K562 (cell line): ENCODE measurements around the gene ERF. TPM values are rescaled to one million over a fixed set of nuclear protein-coding genes. Genes with fewer than 3 reads are reported as not detected.

ENCODE experiments used
- ATAC-seq: fragments of 200-7000 bp; cut with Tn5 transposase; 3 replicates; pipeline ENCODE4 v1.9.1; 2020; ENCODE audit warnings: moderate library complexity
- BruUV-seq: library from RNA; stranded (reverse); fragments of 400-500 nt; replicated peaks from 2 replicates; lab custom pipeline; 2021; lab: Mats Ljungman, UMichigan
- CTCF ChIA-PET: fragments of 300-600 bp; formaldehyde crosslinking; extraction: SDS; loops from one replicate; lab custom pipeline; 2021; ENCODE audit warnings: low intra/inter-chr PET ratio; lab: Yijun Ruan, JAX
- POLR2A ChIA-PET: fragments of 300-600, 350-650 bp; sonication (Branson Sonifier 250); formaldehyde crosslinking; extraction: SDS; loops from one replicate; lab custom pipeline; 2021; ENCODE audit warnings: antibody characterized with exemption, inconsistent platforms; lab: Yijun Ruan, JAX
- DNase-seq, 4 experiments: peaks; one replicate each; pipeline versions ENCODE4 v3.0.0 to v3.0.0-alpha.2; 2011 to 2018; ENCODE audit warnings: low spot score in 3 of 4, mixed read lengths in 3 of 4; ENCODE audit errors: extremely low read depth in 1 of 4
- FAIRE-seq: peaks from 2 replicates; lab custom pipeline; 2011; peaks lifted over from hg19 to GRCh38; lab: Jason Lieb, UNC
- H2AFZ ChIP-seq: 2 replicates; pipeline ENCODE4 v1.6.0; 2011; ENCODE audit warnings: low read depth, low read length, control low read depth, inconsistent platforms
- H3K27ac ChIP-seq: fragments of 200-600 bp; 3 replicates; pipeline ENCODE4 v1.8.0; 2011; ENCODE audit warnings: low read depth, mild to moderate bottlenecking, control low read depth, inconsistent platforms, low read length, moderate library complexity, mixed read lengths; ENCODE audit errors: extremely low read depth
- H3K27me3 ChIP-seq, 2 experiments: fragments of 300-600 bp in 1 of 2; 2 replicates in 1 of 2; 3 replicates in 1 of 2; pipeline versions ENCODE4 v1.6.0 to v1.8.0; 2011; ENCODE audit warnings: inconsistent platforms in 2 of 2, low read length in 2 of 2, mild to moderate bottlenecking in 1 of 2, mixed read lengths in 1 of 2, moderate library complexity in 1 of 2; ENCODE audit not compliant: control insufficient read depth in 2 of 2, insufficient read depth in 2 of 2
- H3K36me3 ChIP-seq: fragments of 300-600 bp; 3 replicates; pipeline ENCODE4 v1.8.0; 2011; ENCODE audit warnings: mild to moderate bottlenecking, low read length, inconsistent platforms; ENCODE audit not compliant: control insufficient read depth, insufficient read depth
- H3K4me1 ChIP-seq, 2 experiments: fragments of 200-600 bp in 1 of 2; replicated peaks in 1 of 2; 2 replicates in 1 of 2; 3 replicates in 1 of 2; pipeline versions ENCODE4 v1.5.1 to v1.8.0; 2011; ENCODE audit warnings: inconsistent platforms in 2 of 2, low read length in 2 of 2, mild to moderate bottlenecking in 1 of 2, mixed read lengths in 1 of 2, moderate library complexity in 1 of 2; ENCODE audit not compliant: control insufficient read depth in 2 of 2, insufficient read depth in 2 of 2
- H3K4me2 ChIP-seq: 2 replicates; pipeline ENCODE4 v1.6.1; 2011; ENCODE audit warnings: low read length, control low read depth, inconsistent platforms, mixed read lengths; ENCODE audit not compliant: insufficient read depth
- H3K4me3 ChIP-seq: fragments of 200-600 bp; sonication (generic), shearing (Covaris generic); 2 replicates; pipeline ENCODE4 v1.5.1; 2016; ENCODE audit warnings: control low read depth, inconsistent platforms
- H3K79me2 ChIP-seq: fragments of 200-600 bp; 3 replicates; pipeline ENCODE4 v1.8.0; 2011; ENCODE audit warnings: low read length, inconsistent platforms; ENCODE audit not compliant: control insufficient read depth, insufficient read depth
- H3K9ac ChIP-seq, 2 experiments: 2 replicates each; pipeline versions ENCODE4 v1.6.0 to v1.6.1; 2011; ENCODE audit warnings: low read depth in 2 of 2, low read length in 2 of 2, control low read depth in 1 of 2, inconsistent platforms in 1 of 2, mild to moderate bottlenecking in 1 of 2, mixed read lengths in 1 of 2; ENCODE audit not compliant: insufficient read depth in 1 of 2
- H3K9me1 ChIP-seq: one replicate; pipeline ENCODE4 v1.6.0; 2011; ENCODE audit warnings: inconsistent platforms, mild to moderate bottlenecking, low read length, moderate library complexity; ENCODE audit not compliant: control insufficient read depth, insufficient read depth
- H3K9me3 ChIP-seq: replicated peaks from 2 replicates; pipeline ENCODE4 v1.5.1; 2011; ENCODE audit warnings: low read depth, low read length, inconsistent platforms; ENCODE audit not compliant: control insufficient read depth, insufficient read depth
- H4K20me1 ChIP-seq: replicated peaks from 2 replicates; pipeline ENCODE4 v1.6.1; 2011; ENCODE audit warnings: low read length, inconsistent platforms, mixed read lengths; ENCODE audit not compliant: control insufficient read depth, insufficient read depth
- GTF2E2 ChIP-seq: fragments of 200-800 bp; sonication (Bioruptor generic); IDR thresholded peaks from 2 replicates; pipeline ENCODE4 v1.6.1; 2016; ENCODE audit warnings: missing genetic modification characterization, missing compliant biosample characterization
- HNRNPLL ChIP-seq: fragments of 200-400 bp; formaldehyde crosslinking; IDR thresholded peaks from 2 replicates; pipeline ENCODE4 v1.6.1; 2017; ENCODE audit warnings: low read length, low read depth, mild to moderate bottlenecking; ENCODE audit not compliant: poor library complexity, severe bottlenecking
- MCM7 ChIP-seq, 2 experiments: fragments of 450-650 bp; IDR thresholded peaks; 2 replicates each; pipeline ENCODE4 v1.6.1; 2016 to 2018
- RAD51 ChIP-seq: fragments of 450-650 bp; IDR thresholded peaks from 2 replicates; pipeline ENCODE4 v1.7.1; 2016; ENCODE audit warnings: low read depth, mild to moderate bottlenecking, borderline replicate concordance
- RUNX1 ChIP-seq: sonication (generic); IDR thresholded peaks from 2 replicates; pipeline ENCODE4 v1.6.1; 2016; ENCODE audit warnings: antibody characterized with exemption, low read depth
- SRF ChIP-seq, 2 experiments: fragments of 250-450, 450-650 bp in 1 of 2; sonication (Bioruptor Pico) in 1 of 2; sonication (generic) in 1 of 2; formaldehyde crosslinking; IDR thresholded peaks; 2 replicates each; pipeline versions ENCODE4 v1.5.0 to v1.5.1; 2020 to 2022; ENCODE audit warnings: mild to moderate bottlenecking in 1 of 2, missing genetic modification reagents in 1 of 2
- TBP ChIP-seq: optimal IDR thresholded peaks from 2 replicates; pipeline ENCODE3; 2011; ENCODE audit warnings: low read depth, low read length, improper control_type of control experiment
- WGBS: fragments of 100-300 bp; shearing (Covaris generic); methylation state at CpG from one replicate; pipeline ENCODE4 v1.1.6; 2016; ENCODE audit warnings: low coverage, mixed read lengths; ENCODE audit not compliant: insufficient coverage; ENCODE audit errors: missing lambda C conversion rate; 5-methylcytosine and 5-hydroxymethylcytosine counted together
- in situ Hi-C: fragments of 300-500 bp; cut with MboI; formaldehyde crosslinking; loops from 4 replicates; pipeline ENCODE4 v1.15.0; 2018; ENCODE audit warnings: inconsistent platforms, mixed read lengths
- intact Hi-C: fragments of 100-400 bp; cut with micrococcal nuclease; formaldehyde crosslinking; loops from 2 replicates; pipeline ENCODE4 v1.14.2; 2022
- polyA plus RNA-seq, 8 experiments: library from polyadenylated mRNA; depleted of rRNA in 4 of 8; stranded (reverse) in 5 of 8; unstranded in 3 of 8; fragments of >200 nt; fragmentation: Nextera tagmentation in 2 of 8; fragmentation: Illumina TruSeq in 1 of 8; extraction: Ambion mirVana in 2 of 8; extraction: Trizol in 1 of 8; gene quantifications; 2 replicates each; pipeline versions ENCODE4 v1.2.1 to v1.2.3, GENCODE V29; 2011 to 2014; ENCODE audit warnings: inconsistent platforms in 1 of 8, missing spikeins in 1 of 8
- total RNA-seq, 7 experiments: library from RNA; depleted of rRNA in 6 of 7; stranded (reverse); fragments of >200 nt in 6 of 7; fragmentation: Illumina TruSeq in 2 of 7; extraction: Trizol in 2 of 7; gene quantifications; 2 replicates each; pipeline versions ENCODE4 v1.2.1 to v1.2.3, GENCODE V29; 2011 to 2021; ENCODE audit warnings: low replicate concordance in 1 of 7
- TF ChIP-seq, protein P1 (sequence below): fragments of 450-650 bp; conservative IDR thresholded peaks from 2 replicates; pipeline ENCODE4 v1.6.1; 2016; ENCODE audit warnings: missing genetic modification characterization, low read depth, mild to moderate bottlenecking, missing compliant biosample characterization, moderate library complexity
- TF ChIP-seq, protein P2 (sequence below): sonication (generic); formaldehyde crosslinking; IDR thresholded peaks from 2 replicates; pipeline ENCODE4 v1.8.0; 2023; ENCODE audit warnings: mild to moderate bottlenecking, missing genetic modification reagents
- TF ChIP-seq, protein P3 (sequence below): fragments of 250-450 bp; sonication (Bioruptor Pico); IDR thresholded peaks from 2 replicates; pipeline ENCODE4 v1.8.0; 2022; ENCODE audit warnings: inconsistent platforms
- TF ChIP-seq, protein P4 (sequence below): sonication (generic); formaldehyde crosslinking; IDR thresholded peaks from 2 replicates; pipeline ENCODE4 v1.8.1; 2022; ENCODE audit warnings: missing genetic modification reagents
- TF ChIP-seq, protein P5 (sequence below): fragments of 450-650 bp; IDR thresholded peaks from 2 replicates; pipeline ENCODE4 v1.7.0; 2016; ENCODE audit warnings: borderline replicate concordance

The ERF gene
- total and polyA plus RNA-seq, 9 of the 15 experiments (the other 6 are each of a cell fraction or from before 2014, with no cell fraction given): 0.03 to 75.4 (median 27.0) TPM

DNA sequence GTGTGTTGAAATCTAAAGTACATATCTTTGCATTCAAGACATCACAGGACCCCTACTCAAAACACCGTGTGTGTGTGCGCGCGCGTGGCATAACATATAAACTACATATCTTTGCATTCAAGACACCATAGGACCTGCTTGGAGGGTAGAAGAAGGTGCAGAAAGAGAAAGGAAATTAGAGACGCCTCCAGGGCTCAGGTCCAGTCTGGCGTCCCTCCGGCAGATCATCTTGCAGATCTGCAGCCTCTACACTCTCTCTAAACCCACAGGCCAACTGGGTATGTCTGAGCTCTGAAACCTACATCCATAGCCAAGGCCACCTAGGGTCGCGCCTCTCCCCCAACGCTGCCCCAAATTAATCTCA lies 48.2 kb upstream of the ERF start:
- Histone ChIP-seq H3K27me3 (no peaks in the 10 kb centered on the region), H3K9me3 (no peaks in the 10 kb centered on the region), H3K4me1 (peaks cover 21 to 45% of the 10 kb centered on the region in 2 experiments), H3K27ac (peak overlapping the region; percentile 77), H3K9me1 (no peaks in the 10 kb centered on the region), H3K9ac (peak overlapping the region; percentile 57 to 72; a peak in 3 of 4 replicates), H3K36me3 (peaks cover 12% of the 10 kb centered on the region; the same call in 2 of the 3 replicates), H2AFZ (peak overlapping the region; percentile 93), H3K4me2 (peak overlapping the region; percentile 74), H3K4me3 (no peak overlapping the region), H3K79me2 (peaks cover 14% of the 10 kb centered on the region), H4K20me1 (peaks cover 7% of the 10 kb centered on the region; the same call in 1 of the 2 replicates)
- BruUV-seq: no TSS peak
- DNase-seq (peak in 1 of 4 experiments; percentile 23), ATAC-seq (no peak), FAIRE-seq (no peak)
- ChIA-PET POLR2A (interaction anchor here (0.5 to 1.9 kb wide), 6 partner anchors 11 to 183 kb away, joined by 3 to 9 read pairs (median 4); no protein-coding TSS in a partner anchor), CTCF (no interaction called here)
- WGBS: 47% methylated on average over 7 of the region's 11 CpGs
- in situ Hi-C loops: no loop called here
- intact Hi-C loops: no loop called here
- no peak for TF ChIP-seq GTF2E2 (tag)
- TF ChIP-seq, protein P1, sequence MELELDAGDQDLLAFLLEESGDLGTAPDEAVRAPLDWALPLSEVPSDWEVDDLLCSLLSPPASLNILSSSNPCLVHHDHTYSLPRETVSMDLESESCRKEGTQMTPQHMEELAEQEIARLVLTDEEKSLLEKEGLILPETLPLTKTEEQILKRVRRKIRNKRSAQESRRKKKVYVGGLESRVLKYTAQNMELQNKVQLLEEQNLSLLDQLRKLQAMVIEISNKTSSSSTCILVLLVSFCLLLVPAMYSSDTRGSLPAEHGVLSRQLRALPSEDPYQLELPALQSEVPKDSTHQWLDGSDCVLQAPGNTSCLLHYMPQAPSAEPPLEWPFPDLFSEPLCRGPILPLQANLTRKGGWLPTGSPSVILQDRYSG (tag): no peak
- TF ChIP-seq HNRNPLL: no peak
- TF ChIP-seq, protein P2, sequence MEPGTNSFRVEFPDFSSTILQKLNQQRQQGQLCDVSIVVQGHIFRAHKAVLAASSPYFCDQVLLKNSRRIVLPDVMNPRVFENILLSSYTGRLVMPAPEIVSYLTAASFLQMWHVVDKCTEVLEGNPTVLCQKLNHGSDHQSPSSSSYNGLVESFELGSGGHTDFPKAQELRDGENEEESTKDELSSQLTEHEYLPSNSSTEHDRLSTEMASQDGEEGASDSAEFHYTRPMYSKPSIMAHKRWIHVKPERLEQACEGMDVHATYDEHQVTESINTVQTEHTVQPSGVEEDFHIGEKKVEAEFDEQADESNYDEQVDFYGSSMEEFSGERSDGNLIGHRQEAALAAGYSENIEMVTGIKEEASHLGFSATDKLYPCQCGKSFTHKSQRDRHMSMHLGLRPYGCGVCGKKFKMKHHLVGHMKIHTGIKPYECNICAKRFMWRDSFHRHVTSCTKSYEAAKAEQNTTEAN (CRISPR knock-in tag): no peak
- TF ChIP-seq, protein P3, sequence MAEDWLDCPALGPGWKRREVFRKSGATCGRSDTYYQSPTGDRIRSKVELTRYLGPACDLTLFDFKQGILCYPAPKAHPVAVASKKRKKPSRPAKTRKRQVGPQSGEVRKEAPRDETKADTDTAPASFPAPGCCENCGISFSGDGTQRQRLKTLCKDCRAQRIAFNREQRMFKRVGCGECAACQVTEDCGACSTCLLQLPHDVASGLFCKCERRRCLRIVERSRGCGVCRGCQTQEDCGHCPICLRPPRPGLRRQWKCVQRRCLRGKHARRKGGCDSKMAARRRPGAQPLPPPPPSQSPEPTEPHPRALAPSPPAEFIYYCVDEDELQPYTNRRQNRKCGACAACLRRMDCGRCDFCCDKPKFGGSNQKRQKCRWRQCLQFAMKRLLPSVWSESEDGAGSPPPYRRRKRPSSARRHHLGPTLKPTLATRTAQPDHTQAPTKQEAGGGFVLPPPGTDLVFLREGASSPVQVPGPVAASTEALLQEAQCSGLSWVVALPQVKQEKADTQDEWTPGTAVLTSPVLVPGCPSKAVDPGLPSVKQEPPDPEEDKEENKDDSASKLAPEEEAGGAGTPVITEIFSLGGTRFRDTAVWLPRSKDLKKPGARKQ: 0 out of 2 replicates have a peak, but pooled peaks have one; percentile 5
- TF ChIP-seq SRF (CRISPR knock-in tag; IDR thresholded peaks at IDR 0.05): no peak
- TF ChIP-seq, protein P4, sequence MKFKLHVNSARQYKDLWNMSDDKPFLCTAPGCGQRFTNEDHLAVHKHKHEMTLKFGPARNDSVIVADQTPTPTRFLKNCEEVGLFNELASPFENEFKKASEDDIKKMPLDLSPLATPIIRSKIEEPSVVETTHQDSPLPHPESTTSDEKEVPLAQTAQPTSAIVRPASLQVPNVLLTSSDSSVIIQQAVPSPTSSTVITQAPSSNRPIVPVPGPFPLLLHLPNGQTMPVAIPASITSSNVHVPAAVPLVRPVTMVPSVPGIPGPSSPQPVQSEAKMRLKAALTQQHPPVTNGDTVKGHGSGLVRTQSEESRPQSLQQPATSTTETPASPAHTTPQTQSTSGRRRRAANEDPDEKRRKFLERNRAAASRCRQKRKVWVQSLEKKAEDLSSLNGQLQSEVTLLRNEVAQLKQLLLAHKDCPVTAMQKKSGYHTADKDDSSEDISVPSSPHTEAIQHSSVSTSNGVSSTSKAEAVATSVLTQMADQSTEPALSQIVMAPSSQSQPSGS (CRISPR knock-in tag): no peak
- no peak for TF ChIP-seq RUNX1
- no peak for TF ChIP-seq RAD51
- TF ChIP-seq MCM7 (IDR thresholded peaks at IDR 0.05): no peak
- TF ChIP-seq TBP: no peak
- TF ChIP-seq, protein P5, sequence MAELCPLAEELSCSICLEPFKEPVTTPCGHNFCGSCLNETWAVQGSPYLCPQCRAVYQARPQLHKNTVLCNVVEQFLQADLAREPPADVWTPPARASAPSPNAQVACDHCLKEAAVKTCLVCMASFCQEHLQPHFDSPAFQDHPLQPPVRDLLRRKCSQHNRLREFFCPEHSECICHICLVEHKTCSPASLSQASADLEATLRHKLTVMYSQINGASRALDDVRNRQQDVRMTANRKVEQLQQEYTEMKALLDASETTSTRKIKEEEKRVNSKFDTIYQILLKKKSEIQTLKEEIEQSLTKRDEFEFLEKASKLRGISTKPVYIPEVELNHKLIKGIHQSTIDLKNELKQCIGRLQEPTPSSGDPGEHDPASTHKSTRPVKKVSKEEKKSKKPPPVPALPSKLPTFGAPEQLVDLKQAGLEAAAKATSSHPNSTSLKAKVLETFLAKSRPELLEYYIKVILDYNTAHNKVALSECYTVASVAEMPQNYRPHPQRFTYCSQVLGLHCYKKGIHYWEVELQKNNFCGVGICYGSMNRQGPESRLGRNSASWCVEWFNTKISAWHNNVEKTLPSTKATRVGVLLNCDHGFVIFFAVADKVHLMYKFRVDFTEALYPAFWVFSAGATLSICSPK: no peak
